Activated gamma-delta T cell treated with anti-CD3 and anti-CD28 coated beads, Interleukin-2, amount 50 U/mL, for 16 hours (primary cell): Measurements from ENCODE around the gene GALNT12.

Experiments
- DNase-seq: peaks from one replicate; pipeline ENCODE4 v3.0.0-alpha.2; 2020; ENCODE audit warnings: low read depth

The GALNT12 gene

GRCh38 chr9:98807070-98807813 is at the start of gene GALNT12:
GALNT12 (plus strand) TSS chr9:98807670; CDS start chr9:98807699, 29 bp downstream.
- DNase-seq, result peak; percentile 23

GRCh38 chr9:98760231-98760630 is 47.2 kb upstream of the GALNT12 start:
- DNase-seq, result no peak

- DNase-seq, result no peak
These were observed 43.3 kb upstream of the GALNT12 start for GRCh38 chr9:98763986-98764745.

GRCh38 chr9:98765256-98765655 is 42.2 kb upstream of the GALNT12 start:
- DNase-seq, result no peak

- DNase-seq, result no peak
These were observed 40.9 kb upstream of the GALNT12 start for GRCh38 chr9:98766586-98766985.

- DNase-seq, result no peak
These were observed 40.3 kb upstream of the GALNT12 start for GRCh38 chr9:98767196-98767595.

GRCh38 chr9:98767915-98768314 is 39.6 kb upstream of the GALNT12 start:
- no peak for DNase-seq

GRCh38 chr9:98768344-98768743 is 39.1 kb upstream of the GALNT12 start:
- DNase-seq, result no peak

GRCh38 chr9:98770717-98771116 is 36.8 kb upstream of the GALNT12 start:
- DNase-seq, result no peak

GRCh38 chr9:98771209-98771874 is 36.1 kb upstream of the GALNT12 start:
- DNase-seq, result no peak

GRCh38 chr9:98772364-98773155 is 34.9 kb upstream of the GALNT12 start:
- DNase-seq, result no peak

- no peak for DNase-seq
These were observed 33.7 kb upstream of the GALNT12 start for GRCh38 chr9:98773721-98774120.

- no peak for DNase-seq
These were observed 32.7 kb upstream of the GALNT12 start for GRCh38 chr9:98774746-98775145.

GRCh38 chr9:98775831-98776441 is 31.5 kb upstream of the GALNT12 start:
- DNase-seq, result peak; percentile 18

- no peak for DNase-seq
These were observed 29.9 kb upstream of the GALNT12 start for GRCh38 chr9:98777618-98778017.

GRCh38 chr9:98778251-98778650 is 29.2 kb upstream of the GALNT12 start:
- no peak for DNase-seq

- DNase-seq, result no peak
These were observed 28.5 kb upstream of the GALNT12 start for GRCh38 chr9:98778711-98779530.

- no peak for DNase-seq
These were observed 27.3 kb upstream of the GALNT12 start for GRCh38 chr9:98780059-98780749.

GRCh38 chr9:98781588-98782383 is 25.7 kb upstream of the GALNT12 start:
- DNase-seq, result no peak
